HepG2 (cell line): ENCODE results near the gene ZP2. TPM values are rescaled to one million over a fixed set of nuclear protein-coding genes. Genes with fewer than 3 reads are reported as not detected.

Experiments used
- ATAC-seq: fragments of 200-7000 bp; cut with Tn5 transposase; 3 replicates; pipeline ENCODE4 v1.9.1; 2020; ENCODE audit warnings: mild to moderate bottlenecking, moderate library complexity
- BruUV-seq: library from RNA; stranded (reverse); fragments of 400-500 nt; replicated peaks from 2 replicates; lab custom pipeline; 2021; lab: Mats Ljungman, UMichigan
- CTCF ChIA-PET: fragments of 300-600 bp; formaldehyde crosslinking; extraction: SDS; loops from one replicate; lab custom pipeline; 2021; ENCODE audit warnings: low total read pairs, inconsistent platforms, low intra/inter-chr PET ratio; lab: Yijun Ruan, JAX
- POLR2A ChIA-PET: fragments of 350-600 bp; sonication (Branson Sonifier 250); formaldehyde crosslinking; loops from one replicate; lab custom pipeline; 2020; ENCODE audit warnings: antibody characterized with exemption, inconsistent platforms; lab: Yijun Ruan, JAX
- DNase-seq: peaks from one replicate; pipeline ENCODE4 v3.0.0-alpha.2; 2015; ENCODE audit warnings: low spot score
- FAIRE-seq: peaks from 3 replicates; lab custom pipeline; 2011; peaks lifted over from hg19 to GRCh38; lab: Jason Lieb, UNC
- H2AFZ ChIP-seq: one replicate; pipeline ENCODE4 v1.6.1; 2011; ENCODE audit warnings: low read length, inconsistent platforms
- H3K27ac ChIP-seq: fragments of 300-600 bp; 3 replicates; pipeline ENCODE4 v1.8.0; 2011; ENCODE audit warnings: mixed run types, mild to moderate bottlenecking, mixed read lengths, low read length, inconsistent platforms; ENCODE audit not compliant: insufficient read depth; ENCODE audit errors: extremely low read length
- H3K27me3 ChIP-seq, 2 experiments: fragments of 200-600 bp in 1 of 2; 2 replicates in 1 of 2; 3 replicates in 1 of 2; pipeline versions ENCODE4 v1.6.0 to v1.8.0; 2011; ENCODE audit warnings: low read length in 2 of 2, mild to moderate bottlenecking in 2 of 2, moderate library complexity in 2 of 2, inconsistent platforms in 1 of 2; ENCODE audit not compliant: insufficient read depth in 2 of 2, control insufficient read depth in 1 of 2
- H3K36me3 ChIP-seq, 2 experiments: fragments of 200-600 bp in 1 of 2; replicated peaks in 1 of 2; 2 replicates in 1 of 2; 3 replicates in 1 of 2; pipeline versions ENCODE4 v1.5.1 to v1.8.0; 2011; ENCODE audit warnings: low read length in 2 of 2, inconsistent platforms in 1 of 2; ENCODE audit not compliant: insufficient read depth in 2 of 2, control insufficient read depth in 1 of 2
- H3K4me1 ChIP-seq: 2 replicates; pipeline ENCODE4 v1.5.1; 2012; ENCODE audit warnings: low read length, inconsistent platforms; ENCODE audit not compliant: insufficient read depth
- H3K4me2 ChIP-seq: 2 replicates; pipeline ENCODE4 v1.6.0; 2011; ENCODE audit warnings: low read depth, low read length, inconsistent platforms
- H3K4me3 ChIP-seq, 3 experiments: fragments of 200-600 bp in 1 of 3; sonication (generic), shearing (Covaris generic) in 1 of 3; replicated peaks in 1 of 3; 2 replicates each; pipeline ENCODE4 v1.5.1; 2011 to 2016; ENCODE audit warnings: low read length in 3 of 3, inconsistent platforms in 2 of 3, low read depth in 2 of 3, mild to moderate bottlenecking in 2 of 3, control low read depth in 1 of 3, mixed read lengths in 1 of 3; ENCODE audit not compliant: insufficient read depth in 1 of 3
- H3K79me2 ChIP-seq: one replicate; pipeline ENCODE4 v1.6.1; 2011; ENCODE audit warnings: low read length, inconsistent platforms; ENCODE audit not compliant: insufficient read depth
- H3K9ac ChIP-seq: 2 replicates; pipeline ENCODE4 v1.6.0; 2011; ENCODE audit warnings: mild to moderate bottlenecking, low read depth, low read length, inconsistent platforms; ENCODE audit not compliant: insufficient read depth
- H3K9me3 ChIP-seq: 2 replicates; pipeline ENCODE4 v1.5.1; 2012; ENCODE audit warnings: mild to moderate bottlenecking, low read length
- H4K20me1 ChIP-seq: 2 replicates; pipeline ENCODE4 v1.6.0; 2011; ENCODE audit warnings: inconsistent platforms, mild to moderate bottlenecking, low read length, moderate library complexity; ENCODE audit not compliant: insufficient read depth
- CEBPB ChIP-seq: IDR thresholded peaks from 2 replicates; pipeline ENCODE4 v1.6.1; 2011; ENCODE audit warnings: low read depth, low read length, improper control_type of control experiment, borderline replicate concordance
- CREB1 ChIP-seq, 2 experiments: fragments of 450-650 bp in 1 of 2; IDR thresholded peaks; 2 replicates each; pipeline ENCODE4 v1.6.1; 2016 to 2017; ENCODE audit warnings: control low read depth in 1 of 2, mild to moderate bottlenecking in 1 of 2, missing compliant biosample characterization in 1 of 2, missing genetic modification characterization in 1 of 2
- HMG20A ChIP-seq: IDR thresholded peaks from 2 replicates; pipeline ENCODE4 v1.6.1; 2016; ENCODE audit warnings: borderline replicate concordance
- HNRNPK ChIP-seq: fragments of 200-400 bp; formaldehyde crosslinking; IDR thresholded peaks from 2 replicates; pipeline ENCODE4 v1.6.1; 2018; ENCODE audit warnings: low read length, low read depth, moderate library complexity, mild to moderate bottlenecking; ENCODE audit not compliant: poor library complexity, severe bottlenecking
- PITX1 ChIP-seq: sonication (generic); formaldehyde crosslinking; IDR thresholded peaks from 2 replicates; pipeline ENCODE4 v1.5.1; 2020; ENCODE audit warnings: mild to moderate bottlenecking, missing genetic modification reagents
- RXRB ChIP-seq: IDR thresholded peaks from 2 replicates; pipeline ENCODE4 v1.6.1; 2016; ENCODE audit warnings: borderline replicate concordance, missing genetic modification reagents, missing compliant biosample characterization
- ZFP41 ChIP-seq: sonication (generic); formaldehyde crosslinking; IDR thresholded peaks from 2 replicates; pipeline ENCODE4 v1.4.0; 2020; ENCODE audit warnings: mild to moderate bottlenecking, missing genetic modification reagents, borderline replicate concordance
- WGBS: methylation state at CpG from one replicate; pipeline ENCODE4 v1.1.6; 2017; ENCODE audit warnings: low lambda C conversion rate; 5-methylcytosine and 5-hydroxymethylcytosine counted together
- in situ Hi-C: cut with HindIII; loops from 2 replicates; pipeline ENCODE4 v1.10.0; 2017; ENCODE audit warnings: low pct_unique_long_range_greater_than_20kb; ENCODE audit not compliant: extremely low pct_ligation_motif_present
- intact Hi-C: fragments of 100-400 bp; cut with micrococcal nuclease; formaldehyde crosslinking; loops from one replicate; pipeline ENCODE4 v1.10.0; 2022; ENCODE audit not compliant: unreplicated experiment
- polyA plus RNA-seq, 8 experiments: library from polyadenylated mRNA; depleted of rRNA in 3 of 8; stranded (reverse) in 7 of 8; unstranded in 1 of 8; fragments of >200 nt; fragmentation: Illumina TruSeq in 4 of 8; extraction: Trizol in 4 of 8; gene quantifications; 2 replicates each; pipeline versions ENCODE4 v1.2.1 to v1.2.3, GENCODE V29; 2011 to 2016; ENCODE audit warnings: low read depth in 4 of 8, missing spikeins in 1 of 8, mixed read lengths in 1 of 8; ENCODE audit not compliant: insufficient read depth in 1 of 8
- total RNA-seq, 5 experiments: library from RNA; depleted of rRNA; stranded (reverse); fragments of >200 nt; fragmentation: Illumina TruSeq; extraction: Trizol; gene quantifications; 2 replicates each; pipeline ENCODE4 v1.2.3, GENCODE V29; 2016; ENCODE audit warnings: low read depth in 1 of 5
- TF ChIP-seq, protein P1 (sequence below): sonication (generic); formaldehyde crosslinking; IDR thresholded peaks from 2 replicates; pipeline ENCODE4 v1.4.0; 2020; ENCODE audit warnings: missing genetic modification reagents
- TF ChIP-seq, protein P2 (sequence below): sonication (generic); formaldehyde crosslinking; conservative IDR thresholded peaks from 2 replicates; pipeline ENCODE4 v1.4.0; 2020; ENCODE audit warnings: missing genetic modification reagents

The ZP2 gene
- total and polyA plus RNA-seq, 2 of the 13 experiments (the other 11 are each of a cell fraction or from before 2014, with no cell fraction given) = not detected

DNA sequence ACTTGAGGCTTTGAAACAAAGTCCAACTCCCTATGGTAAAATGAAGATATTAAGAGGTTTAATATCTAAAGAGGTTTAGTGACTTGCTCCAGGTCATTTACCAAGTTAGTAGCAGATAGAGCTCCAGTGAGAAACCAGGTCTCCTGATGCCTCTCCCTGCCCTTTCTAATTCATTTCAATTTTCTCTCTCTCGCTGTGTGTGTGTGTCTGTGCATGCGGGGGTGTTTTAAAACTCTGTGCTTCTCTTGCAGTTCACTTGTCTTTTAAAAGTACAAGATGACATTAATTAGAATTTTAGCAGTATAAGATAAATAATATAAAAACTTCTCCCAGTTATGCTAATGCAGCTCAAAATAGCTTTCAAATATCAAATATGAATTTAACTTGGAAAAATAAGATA is 8.2 kb upstream of the ZP2 start:
- no TSS peak for BruUV-seq
- no peak for ATAC-seq

DNA sequence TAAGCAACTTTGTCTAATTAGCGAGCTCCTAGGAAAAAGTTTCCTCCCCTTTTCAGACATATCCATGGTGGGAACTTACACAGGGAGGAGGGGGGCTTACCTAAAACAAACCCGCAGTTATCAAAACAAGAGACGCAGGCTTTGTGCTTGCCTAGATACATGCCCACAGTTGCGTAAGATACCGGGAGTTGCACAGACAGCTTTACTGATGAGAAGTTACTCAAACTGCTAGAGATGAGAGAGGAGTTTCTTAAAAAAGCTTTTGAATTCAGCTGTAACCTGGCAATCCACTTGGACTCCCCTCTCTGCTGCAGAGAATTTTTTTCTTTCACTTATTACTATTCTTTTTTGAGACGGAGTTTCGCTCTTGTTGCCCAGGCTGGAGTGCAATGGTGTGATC is 6.8 kb upstream of the ZP2 start:
- Histone ChIP-seq H3K4me3 (peak overlapping the region in 1 of 3 experiments; percentile 2; a peak in 1 of 6 replicates), H3K27me3 (no peaks in the 10 kb centered on the region; a peak in 2 of 5 replicates), H3K79me2 (no peaks in the 10 kb centered on the region), H3K36me3 (no peaks in the 10 kb centered on the region), H3K9me3 (no peaks in the 10 kb centered on the region), H3K4me1 (peaks cover 33% of the 10 kb centered on the region), H3K9ac (no peak overlapping the region), H4K20me1 (no peaks in the 10 kb centered on the region), H3K4me2 (peak overlapping the region; percentile 36; the same call in 1 of the 2 replicates), H2AFZ (no peak overlapping the region), H3K27ac (no peak overlapping the region)
- ChIA-PET POLR2A (no interaction called here), CTCF (no interaction called here)
- 2% methylated on average over 7 of the region's 7 CpGs for WGBS
- intact Hi-C loops (no loop called here), in situ Hi-C loops (no loop called here)
- DNase-seq (peak; percentile 52), FAIRE-seq (peak; percentile 30), ATAC-seq (peak; percentile 63)
- BruUV-seq = no TSS peak
- TF ChIP-seq HMG20A (CRISPR knock-in tag) = 0 out of 2 replicates have a peak, but pooled peaks have one; percentile 29
- TF ChIP-seq RXRB = 0 out of 2 replicates have a peak, but pooled peaks have one; percentile 21
- TF ChIP-seq, protein P1, sequence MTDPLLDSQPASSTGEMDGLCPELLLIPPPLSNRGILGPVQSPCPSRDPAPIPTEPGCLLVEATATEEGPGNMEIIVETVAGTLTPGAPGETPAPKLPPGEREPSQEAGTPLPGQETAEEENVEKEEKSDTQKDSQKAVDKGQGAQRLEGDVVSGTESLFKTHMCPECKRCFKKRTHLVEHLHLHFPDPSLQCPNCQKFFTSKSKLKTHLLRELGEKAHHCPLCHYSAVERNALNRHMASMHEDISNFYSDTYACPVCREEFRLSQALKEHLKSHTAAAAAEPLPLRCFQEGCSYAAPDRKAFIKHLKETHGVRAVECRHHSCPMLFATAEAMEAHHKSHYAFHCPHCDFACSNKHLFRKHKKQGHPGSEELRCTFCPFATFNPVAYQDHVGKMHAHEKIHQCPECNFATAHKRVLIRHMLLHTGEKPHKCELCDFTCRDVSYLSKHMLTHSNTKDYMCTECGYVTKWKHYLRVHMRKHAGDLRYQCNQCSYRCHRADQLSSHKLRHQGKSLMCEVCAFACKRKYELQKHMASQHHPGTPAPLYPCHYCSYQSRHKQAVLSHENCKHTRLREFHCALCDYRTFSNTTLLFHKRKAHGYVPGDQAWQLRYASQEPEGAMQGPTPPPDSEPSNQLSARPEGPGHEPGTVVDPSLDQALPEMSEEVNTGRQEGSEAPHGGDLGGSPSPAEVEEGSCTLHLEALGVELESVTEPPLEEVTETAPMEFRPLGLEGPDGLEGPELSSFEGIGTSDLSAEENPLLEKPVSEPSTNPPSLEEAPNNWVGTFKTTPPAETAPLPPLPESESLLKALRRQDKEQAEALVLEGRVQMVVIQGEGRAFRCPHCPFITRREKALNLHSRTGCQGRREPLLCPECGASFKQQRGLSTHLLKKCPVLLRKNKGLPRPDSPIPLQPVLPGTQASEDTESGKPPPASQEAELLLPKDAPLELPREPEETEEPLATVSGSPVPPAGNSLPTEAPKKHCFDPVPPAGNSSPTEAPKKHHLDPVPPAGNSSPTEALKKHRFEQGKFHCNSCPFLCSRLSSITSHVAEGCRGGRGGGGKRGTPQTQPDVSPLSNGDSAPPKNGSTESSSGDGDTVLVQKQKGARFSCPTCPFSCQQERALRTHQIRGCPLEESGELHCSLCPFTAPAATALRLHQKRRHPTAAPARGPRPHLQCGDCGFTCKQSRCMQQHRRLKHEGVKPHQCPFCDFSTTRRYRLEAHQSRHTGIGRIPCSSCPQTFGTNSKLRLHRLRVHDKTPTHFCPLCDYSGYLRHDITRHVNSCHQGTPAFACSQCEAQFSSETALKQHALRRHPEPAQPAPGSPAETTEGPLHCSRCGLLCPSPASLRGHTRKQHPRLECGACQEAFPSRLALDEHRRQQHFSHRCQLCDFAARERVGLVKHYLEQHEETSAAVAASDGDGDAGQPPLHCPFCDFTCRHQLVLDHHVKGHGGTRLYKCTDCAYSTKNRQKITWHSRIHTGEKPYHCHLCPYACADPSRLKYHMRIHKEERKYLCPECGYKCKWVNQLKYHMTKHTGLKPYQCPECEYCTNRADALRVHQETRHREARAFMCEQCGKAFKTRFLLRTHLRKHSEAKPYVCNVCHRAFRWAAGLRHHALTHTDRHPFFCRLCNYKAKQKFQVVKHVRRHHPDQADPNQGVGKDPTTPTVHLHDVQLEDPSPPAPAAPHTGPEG (CRISPR knock-in tag) = no peak
- no peak for TF ChIP-seq CREB1 (IDR thresholded peaks at IDR 0.05)
- no peak for TF ChIP-seq CREB1 (CRISPR knock-in tag; IDR thresholded peaks at IDR 0.05)
- peak; percentile 19; the same call in 1 of the 2 replicates for TF ChIP-seq PITX1 (CRISPR knock-in tag)
- TF ChIP-seq CEBPB = peak; percentile 96
- TF ChIP-seq, protein P2, sequence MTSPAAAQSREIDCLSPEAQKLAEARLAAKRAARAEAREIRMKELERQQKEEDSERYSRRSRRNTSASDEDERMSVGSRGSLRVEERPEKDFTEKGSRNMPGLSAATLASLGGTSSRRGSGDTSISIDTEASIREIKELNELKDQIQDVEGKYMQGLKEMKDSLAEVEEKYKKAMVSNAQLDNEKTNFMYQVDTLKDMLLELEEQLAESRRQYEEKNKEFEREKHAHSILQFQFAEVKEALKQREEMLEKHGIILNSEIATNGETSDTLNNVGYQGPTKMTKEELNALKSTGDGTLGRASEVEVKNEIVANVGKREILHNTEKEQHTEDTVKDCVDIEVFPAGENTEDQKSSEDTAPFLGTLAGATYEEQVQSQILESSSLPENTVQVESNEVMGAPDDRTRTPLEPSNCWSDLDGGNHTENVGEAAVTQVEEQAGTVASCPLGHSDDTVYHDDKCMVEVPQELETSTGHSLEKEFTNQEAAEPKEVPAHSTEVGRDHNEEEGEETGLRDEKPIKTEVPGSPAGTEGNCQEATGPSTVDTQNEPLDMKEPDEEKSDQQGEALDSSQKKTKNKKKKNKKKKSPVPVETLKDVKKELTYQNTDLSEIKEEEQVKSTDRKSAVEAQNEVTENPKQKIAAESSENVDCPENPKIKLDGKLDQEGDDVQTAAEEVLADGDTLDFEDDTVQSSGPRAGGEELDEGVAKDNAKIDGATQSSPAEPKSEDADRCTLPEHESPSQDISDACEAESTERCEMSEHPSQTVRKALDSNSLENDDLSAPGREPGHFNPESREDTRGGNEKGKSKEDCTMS (CRISPR knock-in tag) = no peak

More for the DNA sequence above, 8.2 kb upstream of the ZP2 start:
- H3K4me2 ChIP-seq = no peak overlapping the region
- H3K27me3 ChIP-seq = no peaks in the 10 kb centered on the region; a peak in 2 of 5 replicates
- POLR2A ChIA-PET = no interaction called here
- no peak overlapping the region for H3K9ac ChIP-seq
- DNase-seq (no peak), FAIRE-seq (no peak)
- H2AFZ ChIP-seq = no peak overlapping the region
- H3K4me3 ChIP-seq = no peak overlapping the region
- 95% methylated on average over 2 of the region's 2 CpGs for WGBS
- TF ChIP-seq ZFP41 (CRISPR knock-in tag) (no peak), HNRNPK (no peak)
- H3K4me1 ChIP-seq = peaks cover 40% of the 10 kb centered on the region
- H3K36me3 ChIP-seq = no peaks in the 10 kb centered on the region
- H4K20me1 ChIP-seq = no peaks in the 10 kb centered on the region
- H3K9me3 ChIP-seq = no peaks in the 10 kb centered on the region
- H3K27ac ChIP-seq = no peak overlapping the region
- in situ Hi-C loops = no loop called here
- no peaks in the 10 kb centered on the region for H3K79me2 ChIP-seq
- intact Hi-C loops = no loop called here
- CTCF ChIA-PET = no interaction called here
